WTC11 (cell line): ENCODE data around the gene RNASEL. TPM values are rescaled to one million over a fixed set of nuclear protein-coding genes. Genes with fewer than 3 reads are reported as not detected.

Experiments
- ATAC-seq: fragments of 200-7000 bp; cut with Tn5 transposase; 2 replicates; pipeline ENCODE4 v1.10.0; 2021; ENCODE audit warnings: mild to moderate bottlenecking, moderate library complexity
- CTCF ChIA-PET: fragments of 300-600 bp; sonication (Branson Sonifier 250); formaldehyde crosslinking; loops from one replicate; lab custom pipeline; 2021; ENCODE audit warnings: antibody characterized with exemption; lab: Charles Lee
- POLR2A ChIA-PET: fragments of 350-600 bp; sonication (Branson Sonifier 250); formaldehyde crosslinking; loops from one replicate; lab custom pipeline; 2021; ENCODE audit warnings: antibody characterized with exemption; lab: Charles Lee
- DNase-seq: peaks from one replicate; pipeline ENCODE4 v3.0.0; 2021; ENCODE audit warnings: low spot score
- H3K27ac Mint-ChIP-seq: 2 replicates; pipeline ENCODE4 v1.8.0; 2021; ENCODE audit warnings: mixed read lengths
- H3K27me3 Mint-ChIP-seq: 2 replicates; pipeline ENCODE4 v1.8.0; 2021; ENCODE audit warnings: low read depth, mild to moderate bottlenecking, moderate library complexity, mixed read lengths
- H3K36me3 Mint-ChIP-seq: 2 replicates; pipeline ENCODE4 v1.8.0; 2021; ENCODE audit warnings: mixed read lengths
- H3K4me1 Mint-ChIP-seq: 2 replicates; pipeline ENCODE4 v1.8.0; 2022; ENCODE audit warnings: mixed read lengths
- H3K4me3 Mint-ChIP-seq: 2 replicates; pipeline ENCODE4 v1.8.0; 2021; ENCODE audit warnings: mild to moderate bottlenecking, moderate library complexity, mixed read lengths
- H3K9me3 Mint-ChIP-seq: 2 replicates; pipeline ENCODE4 v1.8.0; 2021; ENCODE audit warnings: mixed read lengths
- CREM ChIP-seq: sonication (generic); formaldehyde crosslinking; IDR thresholded peaks from 2 replicates; pipeline ENCODE4 v1.8.1; 2022; ENCODE audit warnings: mild to moderate bottlenecking, missing genetic modification reagents, moderate library complexity
- E2F5 ChIP-seq: sonication (generic); formaldehyde crosslinking; IDR thresholded peaks from 2 replicates; pipeline ENCODE4 v1.8.1; 2022; ENCODE audit warnings: mild to moderate bottlenecking, moderate library complexity, missing genetic modification reagents
- ELF4 ChIP-seq: sonication (generic); formaldehyde crosslinking; IDR thresholded peaks from 2 replicates; pipeline ENCODE4 v1.8.1; 2022; ENCODE audit warnings: low read depth, mild to moderate bottlenecking, moderate library complexity, missing genetic modification reagents
- ESRRA ChIP-seq: sonication (generic); formaldehyde crosslinking; IDR thresholded peaks from 2 replicates; pipeline ENCODE4 v1.8.1; 2022; ENCODE audit warnings: mild to moderate bottlenecking, missing genetic modification reagents, borderline replicate concordance
- FOXK1 ChIP-seq: sonication (generic); formaldehyde crosslinking; IDR thresholded peaks from 2 replicates; pipeline ENCODE4 v1.8.0; 2022; ENCODE audit warnings: mild to moderate bottlenecking, moderate library complexity, missing genetic modification reagents
- IRF2 ChIP-seq: sonication (generic); formaldehyde crosslinking; IDR thresholded peaks from 2 replicates; pipeline ENCODE4 v1.8.0; 2022; ENCODE audit warnings: low read depth, missing genetic modification reagents, borderline replicate concordance
- NR1H2 ChIP-seq: sonication (generic); formaldehyde crosslinking; IDR thresholded peaks from 2 replicates; pipeline ENCODE4 v1.9.0; 2021; ENCODE audit warnings: mild to moderate bottlenecking, moderate library complexity, missing genetic modification reagents
- OVOL2 ChIP-seq: fragments of 250-450 bp; sonication (Bioruptor Pico); IDR thresholded peaks from 2 replicates; pipeline ENCODE4 v1.9.0; 2021; ENCODE audit warnings: mild to moderate bottlenecking, borderline replicate concordance
- SP1 ChIP-seq: sonication (generic); formaldehyde crosslinking; conservative IDR thresholded peaks from 2 replicates; pipeline ENCODE4 v1.8.1; 2022; ENCODE audit warnings: missing genetic modification reagents
- STAT6 ChIP-seq: sonication (generic); formaldehyde crosslinking; conservative IDR thresholded peaks from 2 replicates; pipeline ENCODE4 v1.8.1; 2023; ENCODE audit warnings: mild to moderate bottlenecking, low read depth, missing genetic modification reagents, moderate library complexity
- TEAD4 ChIP-seq: sonication (generic); formaldehyde crosslinking; IDR thresholded peaks from 2 replicates; pipeline ENCODE4 v1.8.0; 2022; ENCODE audit warnings: mild to moderate bottlenecking, missing genetic modification reagents
- ZNF138 ChIP-seq: sonication (generic); formaldehyde crosslinking; conservative IDR thresholded peaks from 2 replicates; pipeline ENCODE4 v1.8.1; 2022; ENCODE audit warnings: mild to moderate bottlenecking, moderate library complexity, missing genetic modification reagents
- ZNF396 ChIP-seq: fragments of 250-450 bp; sonication (Bioruptor Pico); IDR thresholded peaks from 2 replicates; pipeline ENCODE4 v1.8.0; 2021; ENCODE audit warnings: mild to moderate bottlenecking, moderate library complexity, borderline replicate concordance
- ZNF512 ChIP-seq: sonication (generic); formaldehyde crosslinking; IDR thresholded peaks from 2 replicates; pipeline ENCODE4 v1.8.1; 2022; ENCODE audit warnings: missing genetic modification reagents, borderline replicate concordance
- total RNA-seq: library from RNA; stranded (reverse); gene quantifications from 3 replicates; pipeline ENCODE4 v1.2.3, GENCODE V29; 2021
- TF ChIP-seq, protein P1 (sequence below): fragments of 250-450 bp; sonication (Bioruptor Pico); IDR thresholded peaks from 2 replicates; pipeline ENCODE4 v2.1.2; 2022; ENCODE audit warnings: mild to moderate bottlenecking, moderate library complexity
- TF ChIP-seq, protein P2 (sequence below): sonication (generic); formaldehyde crosslinking; IDR thresholded peaks from 2 replicates; pipeline ENCODE4 v1.8.0; 2022; ENCODE audit warnings: mild to moderate bottlenecking, missing genetic modification reagents
- TF ChIP-seq, protein P3 (sequence below): sonication (generic); formaldehyde crosslinking; IDR thresholded peaks from 2 replicates; pipeline ENCODE4 v1.8.1; 2023; ENCODE audit warnings: mild to moderate bottlenecking, missing genetic modification reagents
- TF ChIP-seq, protein P4 (sequence below): sonication (generic); formaldehyde crosslinking; IDR thresholded peaks from 2 replicates; pipeline ENCODE4 v1.8.0; 2022; ENCODE audit warnings: mild to moderate bottlenecking, missing genetic modification reagents
- TF ChIP-seq, protein P5 (sequence below): sonication (generic); formaldehyde crosslinking; IDR thresholded peaks from 2 replicates; pipeline ENCODE4 v1.8.0; 2023; ENCODE audit warnings: missing genetic modification reagents

RNASEL gene
- total RNA-seq, 1 experiment from 2014 or later: 0.77 TPM

GRCh38 chr1:182635871-182636270 is 46.8 kb upstream of the RNASEL start:
- POLR2A ChIA-PET: interaction anchor here (1.0 kb wide), 1 partner anchor 21 kb away, joined by 3 read pairs; no protein-coding TSS in a partner anchor
- CTCF ChIA-PET: interaction anchor here (0.5 to 3.7 kb wide), 3 partner anchors 21 to 151 kb away, joined by 3 to 10 read pairs (median 5); no protein-coding TSS in a partner anchor
- Mint-ChIP-seq H3K36me3 (no peaks in the 10 kb centered on the region), H3K4me1 (peaks cover 23% of the 10 kb centered on the region), H3K4me3 (no peak overlapping the region), H3K9me3 (no peaks in the 10 kb centered on the region), H3K27ac (no peak overlapping the region), H3K27me3 (no peaks in the 10 kb centered on the region)
- ATAC-seq (no peak), DNase-seq (no peak)
- TF ChIP-seq SP1 (CRISPR knock-in tag): no peak
- no peak for TF ChIP-seq ESRRA (CRISPR knock-in tag)
- TF ChIP-seq ZNF396: no peak
- no peak for TF ChIP-seq OVOL2 (CRISPR knock-in tag)
- TF ChIP-seq NR1H2 (CRISPR knock-in tag): no peak
- TF ChIP-seq IRF2 (CRISPR knock-in tag): no peak

GRCh38 chr1:182634306-182635072 is 45.4 kb upstream of the RNASEL start:
- DNase-seq (no peak), ATAC-seq (no peak)
- Mint-ChIP-seq H3K4me1 (peaks cover 37% of the 10 kb centered on the region), H3K27me3 (no peaks in the 10 kb centered on the region), H3K27ac (no peak overlapping the region), H3K36me3 (no peaks in the 10 kb centered on the region), H3K9me3 (no peaks in the 10 kb centered on the region), H3K4me3 (no peak overlapping the region)
- POLR2A ChIA-PET: interaction anchor here (1.5 kb wide), 1 partner anchor 18 kb away, joined by 7 read pairs; no protein-coding TSS in a partner anchor
- CTCF ChIA-PET: interaction anchor here (1.0 to 1.7 kb wide), 2 partner anchors 33 to 148 kb away, joined by 3 to 6 read pairs; no protein-coding TSS in a partner anchor
- TF ChIP-seq TEAD4 (CRISPR knock-in tag) (no peak; the same call in 1 of the 2 replicates), ZNF512 (no peak), ZNF138 (CRISPR knock-in tag) (no peak), FOXK1 (CRISPR knock-in tag) (no peak), E2F5 (CRISPR knock-in tag) (no peak), CREM (CRISPR knock-in tag) (no peak), STAT6 (no peak), NR1H2 (CRISPR knock-in tag) (no peak), ELF4 (no peak)
- TF ChIP-seq, protein P1, sequence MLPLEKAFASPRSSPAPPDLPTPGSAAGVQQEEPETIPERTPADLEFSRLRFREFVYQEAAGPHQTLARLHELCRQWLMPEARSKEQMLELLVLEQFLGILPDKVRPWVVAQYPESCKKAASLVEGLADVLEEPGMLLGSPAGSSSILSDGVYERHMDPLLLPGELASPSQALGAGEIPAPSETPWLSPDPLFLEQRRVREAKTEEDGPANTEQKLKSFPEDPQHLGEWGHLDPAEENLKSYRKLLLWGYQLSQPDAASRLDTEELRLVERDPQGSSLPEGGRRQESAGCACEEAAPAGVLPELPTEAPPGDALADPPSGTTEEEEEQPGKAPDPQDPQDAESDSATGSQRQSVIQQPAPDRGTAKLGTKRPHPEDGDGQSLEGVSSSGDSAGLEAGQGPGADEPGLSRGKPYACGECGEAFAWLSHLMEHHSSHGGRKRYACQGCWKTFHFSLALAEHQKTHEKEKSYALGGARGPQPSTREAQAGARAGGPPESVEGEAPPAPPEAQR (CRISPR knock-in tag): no peak
- TF ChIP-seq, protein P2, sequence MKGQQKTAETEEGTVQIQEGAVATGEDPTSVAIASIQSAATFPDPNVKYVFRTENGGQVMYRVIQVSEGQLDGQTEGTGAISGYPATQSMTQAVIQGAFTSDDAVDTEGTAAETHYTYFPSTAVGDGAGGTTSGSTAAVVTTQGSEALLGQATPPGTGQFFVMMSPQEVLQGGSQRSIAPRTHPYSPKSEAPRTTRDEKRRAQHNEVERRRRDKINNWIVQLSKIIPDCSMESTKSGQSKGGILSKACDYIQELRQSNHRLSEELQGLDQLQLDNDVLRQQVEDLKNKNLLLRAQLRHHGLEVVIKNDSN: no peak
- TF ChIP-seq, protein P3, sequence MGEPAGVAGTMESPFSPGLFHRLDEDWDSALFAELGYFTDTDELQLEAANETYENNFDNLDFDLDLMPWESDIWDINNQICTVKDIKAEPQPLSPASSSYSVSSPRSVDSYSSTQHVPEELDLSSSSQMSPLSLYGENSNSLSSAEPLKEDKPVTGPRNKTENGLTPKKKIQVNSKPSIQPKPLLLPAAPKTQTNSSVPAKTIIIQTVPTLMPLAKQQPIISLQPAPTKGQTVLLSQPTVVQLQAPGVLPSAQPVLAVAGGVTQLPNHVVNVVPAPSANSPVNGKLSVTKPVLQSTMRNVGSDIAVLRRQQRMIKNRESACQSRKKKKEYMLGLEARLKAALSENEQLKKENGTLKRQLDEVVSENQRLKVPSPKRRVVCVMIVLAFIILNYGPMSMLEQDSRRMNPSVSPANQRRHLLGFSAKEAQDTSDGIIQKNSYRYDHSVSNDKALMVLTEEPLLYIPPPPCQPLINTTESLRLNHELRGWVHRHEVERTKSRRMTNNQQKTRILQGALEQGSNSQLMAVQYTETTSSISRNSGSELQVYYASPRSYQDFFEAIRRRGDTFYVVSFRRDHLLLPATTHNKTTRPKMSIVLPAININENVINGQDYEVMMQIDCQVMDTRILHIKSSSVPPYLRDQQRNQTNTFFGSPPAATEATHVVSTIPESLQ (CRISPR knock-in tag): no peak
- TF ChIP-seq, protein P4, sequence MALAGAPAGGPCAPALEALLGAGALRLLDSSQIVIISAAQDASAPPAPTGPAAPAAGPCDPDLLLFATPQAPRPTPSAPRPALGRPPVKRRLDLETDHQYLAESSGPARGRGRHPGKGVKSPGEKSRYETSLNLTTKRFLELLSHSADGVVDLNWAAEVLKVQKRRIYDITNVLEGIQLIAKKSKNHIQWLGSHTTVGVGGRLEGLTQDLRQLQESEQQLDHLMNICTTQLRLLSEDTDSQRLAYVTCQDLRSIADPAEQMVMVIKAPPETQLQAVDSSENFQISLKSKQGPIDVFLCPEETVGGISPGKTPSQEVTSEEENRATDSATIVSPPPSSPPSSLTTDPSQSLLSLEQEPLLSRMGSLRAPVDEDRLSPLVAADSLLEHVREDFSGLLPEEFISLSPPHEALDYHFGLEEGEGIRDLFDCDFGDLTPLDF (CRISPR knock-in tag): no peak
- TF ChIP-seq, protein P5, sequence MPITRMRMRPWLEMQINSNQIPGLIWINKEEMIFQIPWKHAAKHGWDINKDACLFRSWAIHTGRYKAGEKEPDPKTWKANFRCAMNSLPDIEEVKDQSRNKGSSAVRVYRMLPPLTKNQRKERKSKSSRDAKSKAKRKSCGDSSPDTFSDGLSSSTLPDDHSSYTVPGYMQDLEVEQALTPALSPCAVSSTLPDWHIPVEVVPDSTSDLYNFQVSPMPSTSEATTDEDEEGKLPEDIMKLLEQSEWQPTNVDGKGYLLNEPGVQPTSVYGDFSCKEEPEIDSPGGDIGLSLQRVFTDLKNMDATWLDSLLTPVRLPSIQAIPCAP (CRISPR knock-in tag): no peak
- TF ChIP-seq, all 79 proteins: peak for 0
